LNCAP (cell line): Measurements from ENCODE around the gene ANTXRL.
A peak's percentile ranks its signal among the peaks of the same experiment; 100 is the strongest.

Experiments
- CTCF ChIP-seq: fragments of 450-650 bp; IDR thresholded peaks from 2 replicates; pipeline ENCODE4 v1.5.1; 2017; ENCODE audit warnings: mild to moderate bottlenecking

The ANTXRL gene

DNA sequence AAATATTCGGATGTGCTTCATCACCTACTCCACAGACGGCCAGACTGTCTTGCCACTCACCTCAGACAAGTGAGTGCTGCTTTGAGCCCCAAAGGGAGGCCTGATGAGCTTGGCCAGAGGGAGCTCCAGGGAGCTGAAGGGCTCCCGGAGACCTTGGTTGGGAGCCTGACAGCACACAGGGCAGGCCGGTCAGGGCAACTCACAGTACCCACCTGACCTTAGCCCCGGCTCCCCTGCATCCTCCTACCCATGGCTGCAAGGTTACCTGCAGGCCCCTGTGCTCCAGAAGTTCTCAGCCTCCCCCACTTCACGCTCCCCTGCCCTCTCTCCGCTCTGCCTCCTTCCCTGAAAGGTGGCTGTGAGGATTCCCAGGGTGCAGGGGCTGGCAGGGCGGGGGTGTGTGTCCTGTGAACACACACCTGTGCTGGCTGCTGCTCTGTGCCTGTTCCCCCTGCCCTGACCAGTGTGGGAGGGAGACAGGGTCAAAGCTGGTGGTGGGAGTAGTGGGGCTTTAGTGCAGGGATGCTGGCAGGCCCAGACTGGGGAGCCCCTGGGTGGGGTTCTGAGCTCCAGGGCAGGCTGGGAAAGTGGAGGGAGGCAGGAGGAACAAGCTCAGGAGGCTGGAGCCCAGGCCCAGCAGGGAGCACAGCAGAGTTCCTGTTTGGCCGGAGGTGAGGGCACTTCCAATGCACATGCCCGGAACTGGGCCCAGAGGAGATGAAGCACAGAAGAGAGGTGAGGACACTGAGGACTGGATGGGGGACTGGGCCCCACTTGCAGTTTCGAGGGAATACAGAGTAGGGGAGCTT is 7.2 kb downstream of the ANTXRL start:
- TF ChIP-seq CTCF = peak; percentile 26; the same call in 1 of the 2 replicates

- TF ChIP-seq CTCF = no peak
These were observed 7.9 kb downstream of the ANTXRL start for GRCh38 chr10:46294641-46295220.

- TF ChIP-seq CTCF = no peak
These were observed 9.9 kb downstream of the ANTXRL start for GRCh38 chr10:46296641-46297141.

- TF ChIP-seq CTCF = no peak
These were observed 10.8 kb downstream of the ANTXRL start for GRCh38 chr10:46297406-46298204.

DNA sequence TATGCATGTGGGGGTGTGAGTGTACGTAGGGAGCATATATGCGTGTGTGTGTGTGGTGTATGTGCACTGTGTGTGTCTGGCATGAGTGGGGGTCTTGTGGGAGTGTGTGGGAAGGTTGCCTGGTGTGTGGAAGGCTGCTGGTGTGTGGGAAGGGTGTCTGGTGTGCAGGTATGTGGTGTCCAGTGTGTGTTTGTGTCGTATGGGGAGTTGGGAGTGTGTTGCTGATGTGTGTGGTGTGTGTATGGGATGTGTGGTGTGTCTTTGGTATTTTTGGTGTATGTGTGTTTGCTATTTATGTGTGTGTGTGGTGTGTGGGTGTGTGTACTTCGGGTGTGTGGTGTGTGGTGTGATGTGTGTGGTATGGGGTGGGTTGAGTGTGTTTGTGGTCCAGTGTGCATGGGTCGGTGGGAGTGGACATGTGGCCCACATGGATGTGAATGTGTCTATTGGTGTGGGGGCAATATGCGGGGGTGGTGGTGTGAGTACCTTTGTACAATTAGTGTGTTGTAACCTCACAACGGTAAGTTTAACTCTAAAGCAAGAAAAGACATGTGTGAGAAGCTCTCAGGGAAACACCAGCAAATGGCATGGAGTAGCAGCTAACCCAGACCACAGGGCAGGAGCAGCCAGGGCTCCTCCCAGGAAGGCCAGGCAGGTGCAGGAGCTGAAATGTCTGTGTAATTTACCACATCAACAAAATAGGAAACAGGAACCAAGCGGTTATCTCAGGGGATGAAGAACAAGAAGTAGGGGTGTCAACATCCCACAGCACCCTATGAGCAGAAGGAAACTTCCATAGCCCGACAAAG is 11.9 kb downstream of the ANTXRL start:
- TF ChIP-seq CTCF = no peak

- no peak for TF ChIP-seq CTCF
These were observed 12.4 kb downstream of the ANTXRL start for GRCh38 chr10:46299286-46299535.
